ENCODE results near the gene ADAM11. TPM values are rescaled to one million over a fixed set of nuclear protein-coding genes. Genes with fewer than 3 reads are reported as not detected.

The ADAM11 gene
- total and polyA plus RNA-seq, 2 of the 8 experiments (the other 6 are each of a cell fraction or from before 2014, with no cell fraction given) = 2.3 to 2.9 TPM

GRCh38 chr17:44807817-44808155 lies 49.0 kb downstream of the ADAM11 start (continued):
- TF ChIP-seq EZH2 (IDR thresholded peaks at IDR 0.05; ENCODE audit: low read depth, low read length, severe bottlenecking) = no peak
- TF ChIP-seq RBBP5 (IDR thresholded peaks at IDR 0.05; ENCODE audit: borderline replicate concordance, low read depth, low read length) = no peak
- no peak for TF ChIP-seq KDM1A (IDR thresholded peaks at IDR 0.05; ENCODE audit: borderline replicate concordance, low read length)
- TF ChIP-seq BCL11A (IDR thresholded peaks at IDR 0.05; ENCODE audit: low read depth in 2 of 2, low read length in 2 of 2) = no peak
- TF ChIP-seq TEAD4 (IDR thresholded peaks at IDR 0.05; ENCODE audit: low read depth, low read length) = no peak
- no peak for TF ChIP-seq SRF (IDR thresholded peaks at IDR 0.05; ENCODE audit: low read depth, low read length)
- TF ChIP-seq EGR1 (IDR thresholded peaks at IDR 0.05; ENCODE audit: borderline replicate concordance, low read depth, low read length) = no peak
- no peak for TF ChIP-seq RAD21 (IDR thresholded peaks at IDR 0.05 in 1 of 2, conservative IDR thresholded peaks at IDR 0.05 in 1 of 2; ENCODE audit: low read depth in 2 of 2, low read length in 2 of 2)
- no peak for TF ChIP-seq SP4 (IDR thresholded peaks at IDR 0.05; ENCODE audit: low read length)
- TF ChIP-seq JUND (IDR thresholded peaks at IDR 0.05; ENCODE audit: low read length) = no peak

All from H1 (cell line).